H9 (cell line): Measurements from ENCODE around the gene TNFSF10. TPM values are rescaled to one million over a fixed set of nuclear protein-coding genes. Genes with fewer than 3 reads are reported as not detected.

Source experiments
- DNase-seq: peaks from one replicate; pipeline ENCODE4 v3.0.0-alpha.2; 2017
- H2AFZ ChIP-seq: one replicate; pipeline ENCODE4 v1.6.1; 2013; ENCODE audit warnings: mild to moderate bottlenecking, low read length, control low read depth, moderate library complexity
- H2AK5ac ChIP-seq: 2 replicates; pipeline ENCODE4 v1.6.1; 2013; ENCODE audit warnings: low read length, control low read depth, mixed read lengths; ENCODE audit not compliant: insufficient read length
- H2BK120ac ChIP-seq: one replicate; pipeline ENCODE4 v1.6.1; 2013; ENCODE audit warnings: low read depth, mild to moderate bottlenecking, low read length, control low read depth, inconsistent platforms; ENCODE audit not compliant: poor library complexity, severe bottlenecking
- H2BK12ac ChIP-seq: 2 replicates; pipeline ENCODE4 v1.6.1; 2013; ENCODE audit warnings: low read length, control low read depth, mixed read lengths, low read depth; ENCODE audit not compliant: insufficient read length
- H2BK15ac ChIP-seq: 2 replicates; pipeline ENCODE4 v1.6.1; 2013; ENCODE audit warnings: low read depth, low read length, control low read depth
- H2BK20ac ChIP-seq: one replicate; pipeline ENCODE4 v1.6.1; 2013; ENCODE audit warnings: low read depth, mild to moderate bottlenecking, low read length, control low read depth, inconsistent platforms; ENCODE audit not compliant: poor library complexity, severe bottlenecking
- H2BK5ac ChIP-seq: 2 replicates; pipeline ENCODE4 v1.6.1; 2013; ENCODE audit warnings: low read length, control low read depth, mixed read lengths; ENCODE audit not compliant: insufficient read length
- H3K14ac ChIP-seq: 2 replicates; pipeline ENCODE4 v1.6.1; 2013; ENCODE audit warnings: low read length, control low read depth; ENCODE audit not compliant: insufficient read depth
- H3K18ac ChIP-seq: 2 replicates; pipeline ENCODE4 v1.6.1; 2013; ENCODE audit warnings: low read depth, mild to moderate bottlenecking, mixed read lengths, low read length, control low read depth; ENCODE audit not compliant: insufficient read length
- H3K23ac ChIP-seq: 2 replicates; pipeline ENCODE4 v1.6.1; 2013; ENCODE audit warnings: low read length, control low read depth, mixed read lengths, low read depth; ENCODE audit not compliant: insufficient read length
- H3K23me2 ChIP-seq: 2 replicates; pipeline ENCODE4 v1.6.1; 2013; ENCODE audit warnings: low read depth, mild to moderate bottlenecking, mixed read lengths, low read length, control low read depth; ENCODE audit not compliant: insufficient read length, poor library complexity, severe bottlenecking
- H3K27ac ChIP-seq: 2 replicates; pipeline ENCODE4 v1.5.1; 2013; ENCODE audit warnings: low read length, control low read depth, mixed read lengths, low read depth; ENCODE audit not compliant: insufficient read length
- H3K27me3 ChIP-seq: 2 replicates; pipeline ENCODE4 v1.6.1; 2013; ENCODE audit warnings: low read length, control low read depth, inconsistent platforms; ENCODE audit not compliant: insufficient read depth
- H3K4ac ChIP-seq: 2 replicates; pipeline ENCODE4 v1.6.1; 2013; ENCODE audit warnings: low read depth, mild to moderate bottlenecking, control low read depth, inconsistent platforms, low read length, moderate library complexity
- H3K4me1 ChIP-seq: 2 replicates; pipeline ENCODE4 v1.6.1; 2013; ENCODE audit warnings: low read length, control low read depth, inconsistent platforms; ENCODE audit not compliant: insufficient read depth
- H3K4me2 ChIP-seq: 2 replicates; pipeline ENCODE4 v1.6.1; 2013; ENCODE audit warnings: low read length, control low read depth, mixed read lengths; ENCODE audit not compliant: insufficient read length, insufficient read depth
- H3K56ac ChIP-seq: 2 replicates; pipeline ENCODE4 v1.6.1; 2013; ENCODE audit warnings: low read depth, mild to moderate bottlenecking, mixed read lengths, low read length, control low read depth; ENCODE audit not compliant: insufficient read length
- H3K79me1 ChIP-seq: 2 replicates; pipeline ENCODE4 v1.6.1; 2013; ENCODE audit warnings: low read depth, mild to moderate bottlenecking, moderate library complexity, low read length, control low read depth, inconsistent platforms; ENCODE audit not compliant: insufficient read depth, poor library complexity, severe bottlenecking
- H3K79me2 ChIP-seq: 2 replicates; pipeline ENCODE4 v1.6.1; 2013; ENCODE audit warnings: low read length, control low read depth, inconsistent platforms; ENCODE audit not compliant: insufficient read depth
- H3K9ac ChIP-seq: 2 replicates; pipeline ENCODE4 v1.6.1; 2013; ENCODE audit warnings: low read length, control low read depth, mixed read lengths; ENCODE audit not compliant: insufficient read length; ENCODE audit errors: extremely low read depth
- H3K9me3 ChIP-seq: one replicate; pipeline ENCODE4 v1.6.1; 2013; ENCODE audit warnings: low read depth, low read length, inconsistent platforms; ENCODE audit not compliant: control insufficient read depth
- H3T11ph ChIP-seq: one replicate; pipeline ENCODE4 v1.6.1; 2013; ENCODE audit warnings: mild to moderate bottlenecking, low read length, control low read depth, inconsistent platforms
- H4K20me1 ChIP-seq: one replicate; pipeline ENCODE4 v1.6.1; 2013; ENCODE audit not compliant: control insufficient read depth, insufficient read length, insufficient read depth
- H4K5ac ChIP-seq: 2 replicates; pipeline ENCODE4 v1.6.1; 2013; ENCODE audit warnings: low read depth, mild to moderate bottlenecking, mixed read lengths, low read length, control low read depth; ENCODE audit not compliant: insufficient read length
- H4K8ac ChIP-seq: replicated peaks from 2 replicates; pipeline ENCODE4 v1.6.1; 2013; ENCODE audit warnings: low read length, control low read depth, mixed read lengths, low read depth; ENCODE audit not compliant: insufficient read length
- H4K91ac ChIP-seq: 2 replicates; pipeline ENCODE4 v1.6.1; 2013; ENCODE audit warnings: low read depth, mild to moderate bottlenecking, moderate library complexity, mixed read lengths, low read length, control low read depth; ENCODE audit not compliant: insufficient read length
- H3K27ac Mint-ChIP-seq, 3 experiments: 2 replicates in 2 of 3; 3 replicates in 1 of 3; pipeline ENCODE4 v1.8.0; 2020 to 2021; ENCODE audit warnings: mixed read lengths in 3 of 3, mild to moderate bottlenecking in 1 of 3, moderate library complexity in 1 of 3
- H3K27me3 Mint-ChIP-seq: 2 replicates; pipeline ENCODE4 v1.8.0; 2021; ENCODE audit warnings: low read depth, mild to moderate bottlenecking, moderate library complexity, mixed read lengths
- H3K36me3 Mint-ChIP-seq, 3 experiments: 2 replicates in 2 of 3; 3 replicates in 1 of 3; pipeline ENCODE4 v1.8.0; 2020 to 2021; ENCODE audit warnings: low read depth in 3 of 3, mixed read lengths in 3 of 3; ENCODE audit not compliant: insufficient read depth in 1 of 3
- H3K4me1 Mint-ChIP-seq, 2 experiments: 2 replicates each; pipeline ENCODE4 v1.8.0; 2020; ENCODE audit warnings: mixed read lengths in 2 of 2
- H3K4me3 Mint-ChIP-seq, 2 experiments: 2 replicates in 1 of 2; 3 replicates in 1 of 2; pipeline ENCODE4 v1.8.0; 2020 to 2021; ENCODE audit warnings: mild to moderate bottlenecking in 2 of 2, mixed read lengths in 2 of 2, moderate library complexity in 1 of 2
- H3K9me3 Mint-ChIP-seq, 2 experiments: 2 replicates in 1 of 2; 3 replicates in 1 of 2; pipeline ENCODE4 v1.8.0; 2020; ENCODE audit warnings: mild to moderate bottlenecking in 2 of 2, mixed read lengths in 2 of 2, moderate library complexity in 1 of 2
- WGBS: extraction: QIAGEN DNeasy Blood & Tissue Kit; methylation state at CpG from one replicate; pipeline ENCODE4 v1.1.7; 2013; ENCODE audit warnings: missing lambda C conversion rate, low lambda C conversion rate, mixed read lengths; ENCODE audit not compliant: insufficient read length; ENCODE audit errors: extremely low coverage; 5-methylcytosine and 5-hydroxymethylcytosine counted together
- total RNA-seq: library from RNA; stranded (reverse); gene quantifications from 2 replicates; pipeline ENCODE4 v1.2.1, GENCODE V29; 2021
- TF ChIP-seq, protein P1 (sequence below): fragments of 200-600 bp; sonication (generic); conservative IDR thresholded peaks from 3 replicates; pipeline ENCODE4 v1.8.0; 2021; ENCODE audit warnings: antibody characterized with exemption, mild to moderate bottlenecking

TNFSF10 gene
- total RNA-seq, 1 experiment from 2014 or later, result not detected

DNA sequence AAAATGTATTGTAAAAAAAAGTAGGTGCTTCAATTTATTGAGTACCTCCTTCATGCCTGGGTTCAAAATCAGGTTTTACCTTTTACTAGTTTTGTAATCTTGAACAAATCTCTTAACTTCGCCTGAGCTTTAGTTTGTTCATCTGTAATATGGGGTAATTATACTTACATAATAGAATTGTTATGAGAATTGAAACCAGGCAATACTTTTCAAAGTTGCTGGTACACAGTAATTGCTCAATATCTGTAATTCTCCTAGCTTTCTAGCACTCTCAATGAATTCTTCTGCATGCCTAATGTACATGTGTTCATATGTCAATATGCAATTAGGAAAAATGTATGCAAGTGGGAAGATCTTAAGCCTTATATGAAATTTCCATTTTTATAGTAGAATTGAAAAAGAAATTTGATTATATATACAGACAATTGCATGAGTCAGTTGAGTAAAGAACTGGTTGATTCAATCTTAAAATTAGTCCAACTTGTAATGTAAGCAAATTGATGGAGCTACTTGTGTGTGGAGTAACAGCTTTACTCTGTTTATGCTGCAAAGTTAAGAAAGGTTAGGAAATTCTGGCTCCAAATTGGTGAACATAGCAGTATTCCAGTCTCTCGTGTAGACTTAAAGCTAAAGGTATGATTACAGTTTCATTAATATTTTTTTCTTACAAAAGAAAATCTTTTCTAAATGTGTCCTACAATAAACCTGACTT is 4.1 kb downstream of the TNFSF10 start:
- no peak overlapping the region for H2BK120ac ChIP-seq
- H2AK5ac ChIP-seq, result no peak overlapping the region
- no peak overlapping the region for H2AFZ ChIP-seq
- H3K18ac ChIP-seq, result no peak overlapping the region
- no peak overlapping the region for H2BK5ac ChIP-seq
- no peak overlapping the region for H3K4me2 ChIP-seq
- no peak overlapping the region for H3K14ac ChIP-seq
- H3K4me1 ChIP-seq, result peaks cover 6% of the 10 kb centered on the region; the same call in 1 of the 2 replicates
- no peaks in the 10 kb centered on the region for H3K9me3 Mint-ChIP-seq
- H2BK20ac ChIP-seq, result no peak overlapping the region
- no peak overlapping the region for H2BK15ac ChIP-seq
- H3K27ac Mint-ChIP-seq, result no peak overlapping the region
- no peak overlapping the region for H3K27ac ChIP-seq
- H4K20me1 ChIP-seq, result no peaks in the 10 kb centered on the region
- TF ChIP-seq, protein P1, sequence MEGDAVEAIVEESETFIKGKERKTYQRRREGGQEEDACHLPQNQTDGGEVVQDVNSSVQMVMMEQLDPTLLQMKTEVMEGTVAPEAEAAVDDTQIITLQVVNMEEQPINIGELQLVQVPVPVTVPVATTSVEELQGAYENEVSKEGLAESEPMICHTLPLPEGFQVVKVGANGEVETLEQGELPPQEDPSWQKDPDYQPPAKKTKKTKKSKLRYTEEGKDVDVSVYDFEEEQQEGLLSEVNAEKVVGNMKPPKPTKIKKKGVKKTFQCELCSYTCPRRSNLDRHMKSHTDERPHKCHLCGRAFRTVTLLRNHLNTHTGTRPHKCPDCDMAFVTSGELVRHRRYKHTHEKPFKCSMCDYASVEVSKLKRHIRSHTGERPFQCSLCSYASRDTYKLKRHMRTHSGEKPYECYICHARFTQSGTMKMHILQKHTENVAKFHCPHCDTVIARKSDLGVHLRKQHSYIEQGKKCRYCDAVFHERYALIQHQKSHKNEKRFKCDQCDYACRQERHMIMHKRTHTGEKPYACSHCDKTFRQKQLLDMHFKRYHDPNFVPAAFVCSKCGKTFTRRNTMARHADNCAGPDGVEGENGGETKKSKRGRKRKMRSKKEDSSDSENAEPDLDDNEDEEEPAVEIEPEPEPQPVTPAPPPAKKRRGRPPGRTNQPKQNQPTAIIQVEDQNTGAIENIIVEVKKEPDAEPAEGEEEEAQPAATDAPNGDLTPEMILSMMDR, result no peak
- H4K91ac ChIP-seq, result no peak overlapping the region
- WGBS, result no CpG with 5 or more reads among the region's 2 CpGs
- H3K23me2 ChIP-seq, result no peaks in the 10 kb centered on the region
- H2BK12ac ChIP-seq, result no peak overlapping the region
- no peak overlapping the region for H3K4ac ChIP-seq
- no peaks in the 10 kb centered on the region; the same call in 1 of the 2 replicates for H3K27me3 Mint-ChIP-seq
- H3K79me1 ChIP-seq, result no peaks in the 10 kb centered on the region
- no peak overlapping the region for H4K8ac ChIP-seq
- H3K36me3 Mint-ChIP-seq, result no peaks in the 10 kb centered on the region
- H3K4me3 Mint-ChIP-seq, result no peak overlapping the region
- no peak for DNase-seq
- peaks cover 8 to 15% of the 10 kb centered on the region in 2 experiments for H3K4me1 Mint-ChIP-seq
- no peak overlapping the region for H3K9ac ChIP-seq
- H3K23ac ChIP-seq, result no peak overlapping the region
- no peak overlapping the region for H3K56ac ChIP-seq
- no peak overlapping the region for H3T11ph ChIP-seq
- 0 out of 2 replicates have a peak, but pooled peaks cover 1% of the 10 kb centered on the region for H3K79me2 ChIP-seq
- no peaks in the 10 kb centered on the region for H3K9me3 ChIP-seq
- no peak overlapping the region for H4K5ac ChIP-seq
- H3K27me3 ChIP-seq, result no peaks in the 10 kb centered on the region
